Fibroblast of lung (primary cell): ENCODE results near the gene EXOSC6. TPM values are rescaled to one million over a fixed set of nuclear protein-coding genes. Genes with fewer than 3 reads are reported as not detected.

Experiments
- DNase-seq, 2 donors: peaks; one replicate each; pipeline versions ENCODE4 v3.0.0 to v3.0.0-alpha.2; 2010; ENCODE audit warnings: low read depth in 2 of 2
- H2AFZ ChIP-seq: 2 replicates; pipeline ENCODE4 v1.5.1; 2012; ENCODE audit warnings: low read length, control low read depth, inconsistent platforms
- H3K27ac ChIP-seq: 2 replicates; pipeline ENCODE4 v1.5.1; 2011; ENCODE audit warnings: low read length, control low read depth; ENCODE audit not compliant: insufficient read depth
- H3K27me3 ChIP-seq: 2 replicates; pipeline ENCODE4 v1.5.1; 2011; ENCODE audit warnings: mild to moderate bottlenecking, low read length; ENCODE audit not compliant: control insufficient read depth, insufficient read depth
- H3K36me3 ChIP-seq: 2 replicates; pipeline ENCODE4 v1.5.1; 2011; ENCODE audit warnings: low read length; ENCODE audit not compliant: control insufficient read depth, insufficient read depth
- H3K4me1 ChIP-seq: 2 replicates; pipeline ENCODE4 v1.5.1; 2011; ENCODE audit warnings: low read length; ENCODE audit not compliant: control insufficient read depth, insufficient read depth; ENCODE audit errors: extremely low read depth
- H3K4me2 ChIP-seq: 2 replicates; pipeline ENCODE4 v1.5.1; 2011; ENCODE audit warnings: low read length, control low read depth; ENCODE audit not compliant: insufficient read depth; ENCODE audit errors: extremely low read depth
- H3K4me3 ChIP-seq, 4 experiments: fragments of 200-600 bp in 1 of 4; sonication (generic) in 1 of 4; replicated peaks in 1 of 4; 2 replicates each; pipeline ENCODE4 v1.5.1; 2011 to 2016; ENCODE audit warnings: low read length in 4 of 4, low read depth in 3 of 4, mild to moderate bottlenecking in 3 of 4, control low read depth in 2 of 4, inconsistent platforms in 1 of 4, mixed read lengths in 1 of 4; ENCODE audit not compliant: insufficient read depth in 1 of 4; ENCODE audit errors: control extremely low read depth in 1 of 4
- H3K79me2 ChIP-seq: 2 replicates; pipeline ENCODE4 v1.5.1; 2012; ENCODE audit warnings: mild to moderate bottlenecking, low read length, inconsistent platforms; ENCODE audit not compliant: control insufficient read depth, insufficient read depth
- H3K9ac ChIP-seq: 2 replicates; pipeline ENCODE4 v1.5.1; 2011; ENCODE audit warnings: mild to moderate bottlenecking, low read length, control low read depth; ENCODE audit not compliant: insufficient read depth
- H3K9me3 ChIP-seq: 2 replicates; pipeline ENCODE4 v1.5.1; 2012; ENCODE audit warnings: low read depth, low read length; ENCODE audit not compliant: control insufficient read depth, insufficient read depth
- H4K20me1 ChIP-seq: 2 replicates; pipeline ENCODE4 v1.5.1; 2011; ENCODE audit warnings: low read length; ENCODE audit not compliant: control insufficient read depth, insufficient read depth; ENCODE audit errors: extremely low read depth
- CTCF ChIP-seq, 2 donors: IDR thresholded peaks in 1 of 2; conservative IDR thresholded peaks in 1 of 2; 1 replicate in 1 of 2; 2 replicates in 1 of 2; pipeline ENCODE4 v1.5.1; 2011 to 2012; ENCODE audit warnings: low read length in 2 of 2, control low read depth in 1 of 2, inconsistent platforms in 1 of 2, low read depth in 1 of 2, mild to moderate bottlenecking in 1 of 2
- EZH2 ChIP-seq: IDR thresholded peaks from 2 replicates; pipeline ENCODE4 v1.5.1; 2012; ENCODE audit warnings: low read length, control low read depth, mild to moderate bottlenecking; ENCODE audit errors: missing control alignments
- polyA plus RNA-seq, 2 donors: library from polyadenylated mRNA; depleted of rRNA in 1 of 2; stranded (reverse) in 1 of 2; unstranded in 1 of 2; fragments of >200 nt; gene quantifications; 2 replicates each; pipeline ENCODE4 v1.2.1, GENCODE V29; 2011 to 2012; ENCODE audit warnings: missing spikeins in 1 of 2
- total RNA-seq: library from RNA; depleted of rRNA; stranded (reverse); fragments of >200 nt; gene quantifications from 2 replicates; pipeline ENCODE4 v1.2.1, GENCODE V29; 2014

EXOSC6 gene
- total and polyA plus RNA-seq, 2 donors (not counting 1 experiment from before 2014, with no cell fraction given): 8.6 to 47.2 TPM

DNA sequence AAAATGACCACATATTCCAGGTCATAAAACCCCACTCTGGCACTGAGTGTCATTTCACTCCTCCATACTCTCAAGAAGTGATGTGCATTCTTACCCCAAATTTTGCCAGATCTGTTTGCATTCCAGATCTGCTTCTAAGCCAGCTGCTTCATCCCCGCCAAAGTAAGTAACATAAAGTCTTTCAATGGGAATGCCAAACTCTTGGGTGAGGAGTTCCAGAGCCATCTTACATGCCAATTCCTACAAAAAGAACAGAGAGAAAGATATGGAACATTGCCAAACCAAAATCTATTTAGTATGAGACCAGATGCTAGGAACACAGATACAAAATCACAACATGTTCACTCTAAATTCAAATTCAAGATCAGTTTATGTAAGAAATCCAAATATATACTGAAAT is 24.7 kb upstream of the EXOSC6 start:
- Histone ChIP-seq H3K27me3 (no peaks in the 10 kb centered on the region), H2AFZ (no peak overlapping the region), H3K9ac (no peak overlapping the region), H3K79me2 (peaks cover 3% of the 10 kb centered on the region), H3K9me3 (no peaks in the 10 kb centered on the region), H3K4me3 (no peak overlapping the region), H3K4me2 (no peak overlapping the region), H4K20me1 (no peaks in the 10 kb centered on the region), H3K27ac (no peak overlapping the region), H3K36me3 (peaks cover 12% of the 10 kb centered on the region), H3K4me1 (no peaks in the 10 kb centered on the region)
- TF ChIP-seq CTCF (conservative IDR thresholded peaks at IDR 0.05 in 1 of 2, IDR thresholded peaks at IDR 0.05 in 1 of 2; ENCODE audit: low read depth in 1 of 2, low read length in 2 of 2): no peak
- TF ChIP-seq EZH2: no peak
- no peak for DNase-seq

DNA sequence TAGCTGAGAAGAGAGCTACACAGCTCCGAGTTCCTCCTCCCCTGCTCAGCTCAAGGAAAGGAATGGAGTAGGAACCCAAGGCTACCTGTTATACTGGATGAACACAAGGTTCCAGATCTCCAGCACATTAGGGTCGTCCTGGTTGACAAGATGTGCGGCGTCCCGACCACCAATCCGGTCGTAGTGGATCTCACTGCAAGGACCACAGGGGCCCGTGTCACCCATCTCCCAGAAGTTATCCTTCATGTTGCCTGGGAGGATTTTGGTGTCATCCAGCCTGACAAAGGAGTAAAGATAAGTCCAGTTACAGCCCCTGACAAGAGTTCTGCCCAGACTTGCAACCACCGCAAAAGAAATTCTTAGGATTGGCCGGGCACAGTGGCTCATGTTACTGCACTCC is 20.0 kb upstream of the EXOSC6 start:
- Histone ChIP-seq H4K20me1 (no peaks in the 10 kb centered on the region), H3K9ac (no peak overlapping the region), H2AFZ (no peak overlapping the region), H3K27me3 (no peaks in the 10 kb centered on the region), H3K4me3 (no peak overlapping the region), H3K79me2 (no peaks in the 10 kb centered on the region), H3K27ac (no peak overlapping the region), H3K4me1 (no peaks in the 10 kb centered on the region), H3K9me3 (no peaks in the 10 kb centered on the region), H3K36me3 (peaks cover 11% of the 10 kb centered on the region), H3K4me2 (no peak overlapping the region)
- TF ChIP-seq EZH2: no peak
- TF ChIP-seq CTCF (conservative IDR thresholded peaks at IDR 0.05 in 1 of 2, IDR thresholded peaks at IDR 0.05 in 1 of 2; ENCODE audit: low read depth in 1 of 2, low read length in 2 of 2): no peak
- DNase-seq: no peak

DNA sequence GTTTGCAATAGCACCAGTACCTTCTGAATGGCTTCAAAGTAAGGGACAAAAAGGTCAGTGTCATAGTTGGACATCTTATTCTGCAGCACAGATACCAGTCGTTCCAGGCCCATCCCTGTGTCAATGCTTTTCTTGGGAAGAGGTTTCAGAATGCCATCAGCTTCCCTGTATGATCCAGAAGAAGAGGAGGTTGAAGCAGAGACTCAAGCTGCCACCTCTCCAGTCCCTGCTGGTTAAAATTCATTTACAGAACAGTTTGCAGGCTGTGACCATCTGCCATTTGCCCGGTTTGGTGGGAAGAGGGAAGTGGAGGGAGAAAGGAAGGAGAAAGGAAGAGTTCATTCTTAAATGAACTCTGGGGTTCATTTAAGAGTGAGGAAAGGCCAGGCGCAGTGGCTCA is 18.4 kb upstream of the EXOSC6 start:
- TF ChIP-seq CTCF (conservative IDR thresholded peaks at IDR 0.05 in 1 of 2, IDR thresholded peaks at IDR 0.05 in 1 of 2; ENCODE audit: low read depth in 1 of 2, low read length in 2 of 2) (no peak), EZH2 (no peak)

More for the DNA sequence above, 18.4 kb upstream of the EXOSC6 start:
- H3K4me2 ChIP-seq: no peak overlapping the region
- no peak overlapping the region for H3K4me3 ChIP-seq
- H2AFZ ChIP-seq: no peak overlapping the region
- H4K20me1 ChIP-seq: no peaks in the 10 kb centered on the region
- no peaks in the 10 kb centered on the region for H3K9me3 ChIP-seq
- H3K27ac ChIP-seq: no peak overlapping the region
- no peaks in the 10 kb centered on the region for H3K27me3 ChIP-seq
- no peaks in the 10 kb centered on the region for H3K4me1 ChIP-seq
- no peak for DNase-seq
- peaks cover 15% of the 10 kb centered on the region for H3K36me3 ChIP-seq
- H3K9ac ChIP-seq: no peak overlapping the region
- H3K79me2 ChIP-seq: no peaks in the 10 kb centered on the region
